Kidney epithelial cell (primary cell): Measurements from ENCODE around the gene SAMD15. TPM values are rescaled to one million over a fixed set of nuclear protein-coding genes. Genes with fewer than 3 reads are reported as not detected.

ENCODE experiments used
- DNase-seq: peaks from one replicate; pipeline ENCODE4 v3.0.0-alpha.2; 2010; ENCODE audit warnings: low read depth
- H3K27me3 ChIP-seq: 2 replicates; pipeline ENCODE4 v1.6.0; 2011; ENCODE audit warnings: low read length; ENCODE audit not compliant: control insufficient read depth, insufficient read depth
- H3K36me3 ChIP-seq: 2 replicates; pipeline ENCODE4 v1.5.1; 2011; ENCODE audit warnings: low read length; ENCODE audit not compliant: control insufficient read depth, insufficient read depth
- H3K4me3 ChIP-seq: 2 replicates; pipeline ENCODE4 v1.5.1; 2011; ENCODE audit warnings: low read depth, mild to moderate bottlenecking, control low read depth, low read length
- CTCF ChIP-seq: IDR thresholded peaks from 2 replicates; pipeline ENCODE4 v1.5.1; 2011; ENCODE audit warnings: mild to moderate bottlenecking, moderate library complexity, low read length, control low read depth, inconsistent platforms; ENCODE audit not compliant: insufficient read depth, poor library complexity, severe bottlenecking
- total RNA-seq: library from RNA; depleted of rRNA; stranded (reverse); fragments of >200 nt; gene quantifications from 2 replicates; pipeline ENCODE4 v1.2.3, GENCODE V29; 2015

SAMD15 gene
- total RNA-seq, 1 donor from 2014 or later = 15.5 TPM

- DNase-seq = no peak
- Histone ChIP-seq H3K36me3 (peaks cover 2% of the 10 kb centered on the region), H3K4me3 (no peak within 1 kb of the TSS), H3K27me3 (no peaks in the 10 kb centered on the region)
- TF ChIP-seq CTCF = no peak
Measured at GRCh38 chr14:77423423-77423822, 46.2 kb downstream of the SAMD15 start, which contains the start of gene NOXRED1. Gene NOXRED1 (minus strand): TSS chr14:77423523. CDS start chr14:77422889, 634 bp downstream.

- peaks cover 4% of the 10 kb centered on the region for H3K36me3 ChIP-seq
- TF ChIP-seq CTCF = no peak
Measured at GRCh38 chr14:77424862-77425261, 47.7 kb downstream of the SAMD15 start.

GRCh38 chr14:77426396-77426795 lies 49.2 kb downstream of the SAMD15 start:
- H3K27me3 ChIP-seq = no peaks in the 10 kb centered on the region
- no peak for DNase-seq
- H3K36me3 ChIP-seq = peaks cover 4% of the 10 kb centered on the region
- no peak for TF ChIP-seq CTCF
- no peak overlapping the region for H3K4me3 ChIP-seq

More at GRCh38 chr14:77424862-77425261, 47.7 kb downstream of the SAMD15 start:
- no peak for DNase-seq
- Histone ChIP-seq H3K4me3 (no peak overlapping the region), H3K27me3 (no peaks in the 10 kb centered on the region)

- no peak for TF ChIP-seq CTCF
- Histone ChIP-seq H3K4me3 (no peak overlapping the region), H3K27me3 (no peaks in the 10 kb centered on the region)
Measured at GRCh38 chr14:77436042-77436441, 58.9 kb downstream of the SAMD15 start.

GRCh38 chr14:77438596-77438995 lies 61.4 kb downstream of the SAMD15 start:
- Histone ChIP-seq H3K4me3 (no peak overlapping the region), H3K27me3 (no peaks in the 10 kb centered on the region), H3K36me3 (peaks cover 3% of the 10 kb centered on the region)
- TF ChIP-seq CTCF = no peak
- no peak for DNase-seq

More at GRCh38 chr14:77436042-77436441, 58.9 kb downstream of the SAMD15 start:
- H3K36me3 ChIP-seq = no peaks in the 10 kb centered on the region
- no peak for DNase-seq

- no peak for DNase-seq
- Histone ChIP-seq H3K4me3 (no peak overlapping the region), H3K27me3 (no peaks in the 10 kb centered on the region), H3K36me3 (peaks cover 3% of the 10 kb centered on the region)
- TF ChIP-seq CTCF = no peak
Measured at GRCh38 chr14:77439861-77440260, 62.7 kb downstream of the SAMD15 start.
